ENCODE results near the gene CTSH.
"Not testable (repeated sequence)": the region's sequence is repeated elsewhere in the genome, so short reads cannot be mapped to it uniquely, and the experiment has no call there.

CTSH gene

DNA sequence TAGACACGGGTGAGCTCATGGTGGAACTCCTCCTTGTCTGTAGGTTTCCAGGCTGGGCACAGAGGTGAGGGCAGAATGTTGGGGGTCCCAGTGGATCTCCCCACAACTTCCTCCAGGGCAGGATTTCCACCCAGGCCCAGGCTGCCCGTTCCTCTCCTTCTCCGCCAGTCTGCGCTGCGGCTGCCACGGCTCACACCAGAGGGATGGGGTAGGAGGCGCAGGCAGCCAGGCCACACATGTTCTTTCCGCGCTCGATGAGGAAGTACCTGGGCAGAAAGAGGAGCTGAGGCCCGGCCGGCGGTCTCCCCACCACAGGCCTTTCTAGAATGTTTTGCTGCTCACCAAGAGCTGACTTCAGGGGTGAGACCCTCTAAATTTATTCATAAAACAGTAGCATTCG, 22.9 kb downstream of the CTSH start:
- no peak for DNase-seq

DNA sequence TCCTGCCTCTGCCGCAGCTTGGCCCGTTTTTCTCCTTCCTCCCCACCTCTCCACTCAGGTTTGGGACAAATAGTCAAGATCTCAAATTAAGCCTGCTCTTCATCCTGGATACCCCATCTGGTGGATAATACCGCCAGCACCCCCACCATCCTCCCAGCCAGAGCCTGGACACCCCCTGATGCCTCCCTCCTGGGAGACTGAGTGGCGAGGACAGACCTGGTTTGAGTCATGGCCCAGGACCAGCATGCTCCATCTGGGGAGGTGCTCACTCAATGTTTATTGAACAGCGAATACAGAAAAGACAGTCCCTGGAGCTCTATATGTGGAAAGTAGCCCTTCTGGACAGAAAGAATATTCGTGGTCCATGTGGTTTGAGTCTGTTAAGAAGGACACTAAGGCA, 23.3 kb downstream of the CTSH start:
- DNase-seq = no peak

DNA sequence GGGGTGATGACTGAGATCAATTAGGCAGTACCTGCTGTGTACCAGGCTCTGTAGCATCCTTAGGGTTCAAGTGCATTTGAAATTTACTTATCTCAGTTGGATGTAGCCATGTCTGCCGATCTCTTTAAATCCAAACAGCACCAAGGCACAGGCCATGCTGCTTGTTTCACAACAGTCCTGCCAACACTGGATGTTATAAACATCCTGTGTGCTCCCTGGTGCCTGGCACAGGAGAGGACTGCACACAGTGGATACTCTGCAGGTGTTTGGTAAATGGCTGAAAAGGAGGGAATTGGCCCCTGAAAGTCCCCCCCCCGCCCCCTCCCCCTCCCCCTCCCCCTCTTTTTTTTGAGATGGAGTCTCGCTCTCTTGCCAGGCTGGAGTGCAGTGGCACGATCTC, 27.0 kb downstream of the CTSH start:
- DNase-seq = no peak

DNA sequence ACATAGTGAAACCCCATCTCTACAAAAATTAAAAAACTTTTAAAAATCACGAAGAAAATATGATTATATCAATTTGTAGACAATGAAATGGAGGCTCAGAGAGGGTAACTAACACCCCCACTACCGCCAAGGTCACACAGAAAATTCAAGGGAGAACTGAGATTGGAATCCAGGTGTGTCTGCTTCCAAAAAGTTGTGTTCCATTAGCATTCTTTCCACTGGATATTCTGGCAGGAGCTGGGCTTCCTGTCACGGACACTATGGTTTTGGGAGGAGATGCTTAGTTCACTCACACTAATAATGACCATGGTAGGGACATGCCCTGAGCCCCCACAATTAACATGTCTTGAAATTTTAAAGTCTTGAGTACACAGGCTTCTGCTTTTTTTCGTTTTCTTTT, 28.8 kb downstream of the CTSH start:
- DNase-seq = no peak

DNA sequence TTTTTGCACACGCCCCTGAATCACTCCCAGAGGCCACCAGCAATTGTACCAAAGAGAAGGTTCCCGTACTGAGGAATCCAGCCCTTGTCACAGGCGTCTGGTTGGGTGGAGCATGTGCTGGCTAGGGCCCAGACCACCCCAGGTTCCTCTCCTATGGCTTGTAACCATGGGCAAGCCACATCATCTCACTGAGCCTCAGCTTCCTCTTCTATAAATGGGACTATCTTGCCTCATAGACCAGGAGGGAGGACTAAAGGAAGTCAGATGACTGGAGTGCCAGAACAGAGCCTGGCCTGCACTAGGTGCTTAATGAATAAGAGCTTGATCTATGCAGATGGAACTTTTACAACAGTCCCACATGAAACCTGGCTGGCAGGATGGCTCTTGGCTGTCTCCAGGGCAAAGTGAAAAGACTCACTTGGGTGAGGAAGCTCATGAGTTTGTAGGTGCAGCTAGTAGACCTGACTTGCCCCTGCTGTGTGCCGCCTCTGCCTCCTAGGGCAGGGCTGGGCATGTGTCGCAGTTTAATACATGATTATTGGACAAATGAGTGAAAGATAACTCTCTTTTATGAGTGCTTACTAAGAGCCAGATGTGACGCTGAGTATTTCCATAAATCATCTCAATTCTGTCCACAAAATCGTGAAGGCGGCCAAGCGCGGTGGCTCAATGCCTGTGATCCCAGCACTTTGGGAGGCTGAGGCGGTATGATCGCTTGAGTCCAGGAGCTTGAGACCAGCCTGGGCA, 29.3 kb downstream of the CTSH start:
- DNase-seq = no peak

DNA sequence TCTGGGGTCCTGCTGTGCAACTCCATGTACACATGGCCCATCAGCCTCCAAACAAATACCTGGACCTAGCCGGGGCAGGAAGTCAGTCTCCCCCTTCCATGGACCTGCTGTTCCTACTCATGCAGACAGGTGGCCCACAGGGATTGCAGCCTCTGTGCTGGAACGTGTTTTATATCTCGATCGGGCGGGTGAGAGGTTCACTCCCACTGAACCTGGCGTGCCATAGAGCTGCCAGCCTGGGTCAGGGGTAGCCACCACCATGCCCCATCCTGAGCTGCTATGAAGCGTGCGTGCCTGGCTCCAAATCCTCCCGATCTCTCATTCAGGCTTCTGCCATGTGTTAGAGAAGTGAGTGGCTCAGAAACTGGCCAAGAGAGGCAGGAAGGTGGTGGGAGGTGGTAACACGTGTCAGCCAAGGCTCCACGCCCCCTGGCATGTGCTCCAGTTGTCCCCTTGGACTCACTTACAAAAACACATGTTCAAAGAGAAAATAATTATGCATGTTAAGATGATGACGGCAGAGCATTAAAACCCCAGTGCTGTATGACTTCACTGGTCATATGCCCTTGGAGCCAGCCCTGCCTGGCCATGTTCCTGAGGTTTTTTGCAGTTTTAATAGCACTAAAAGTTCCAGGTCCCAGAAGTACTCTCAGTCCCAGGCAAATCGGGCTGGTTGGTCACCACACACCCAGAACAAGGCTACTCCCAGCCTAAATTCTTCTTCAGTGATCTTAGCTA, 30.6 kb downstream of the CTSH start:
- DNase-seq = no peak

DNA sequence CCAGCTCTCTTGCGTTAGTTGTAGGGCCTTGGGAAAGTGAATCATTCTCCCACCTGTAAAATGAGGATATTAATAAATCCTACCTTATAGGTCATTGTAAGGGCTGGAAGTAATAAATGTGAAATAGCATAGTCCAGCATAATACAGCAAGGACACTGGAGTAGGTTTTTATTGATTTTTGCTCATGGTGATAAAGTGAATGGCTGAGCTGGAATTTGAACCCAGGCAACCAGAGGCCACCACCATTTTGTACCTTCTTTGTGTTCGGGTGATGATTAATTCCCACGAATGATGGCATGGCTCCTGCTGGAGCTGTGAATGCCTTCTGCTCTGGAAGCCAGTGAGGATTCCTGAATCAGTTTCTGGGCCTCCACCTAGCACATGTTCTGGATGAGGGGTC, 31.8 kb downstream of the CTSH start:
- DNase-seq = no peak

DNA sequence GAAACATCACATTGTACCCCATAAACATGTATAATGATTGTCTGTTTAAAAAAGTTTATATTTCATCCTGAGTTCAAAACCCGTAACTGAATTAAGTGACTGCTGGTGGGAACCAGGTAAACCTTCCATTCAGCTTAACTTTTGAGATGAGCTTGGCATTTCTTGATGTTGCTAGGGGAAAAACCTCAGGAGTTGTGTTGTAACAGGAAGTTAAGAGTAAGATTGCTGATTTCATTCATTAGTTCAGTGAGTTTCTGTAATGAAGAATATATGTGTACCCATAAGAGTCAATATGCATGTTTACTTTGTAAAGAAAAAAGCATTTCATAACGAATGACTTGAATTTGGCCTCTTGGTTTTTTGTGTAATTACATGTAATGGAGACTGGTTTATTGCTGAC, 32.5 kb downstream of the CTSH start:
- DNase-seq = no peak

DNA sequence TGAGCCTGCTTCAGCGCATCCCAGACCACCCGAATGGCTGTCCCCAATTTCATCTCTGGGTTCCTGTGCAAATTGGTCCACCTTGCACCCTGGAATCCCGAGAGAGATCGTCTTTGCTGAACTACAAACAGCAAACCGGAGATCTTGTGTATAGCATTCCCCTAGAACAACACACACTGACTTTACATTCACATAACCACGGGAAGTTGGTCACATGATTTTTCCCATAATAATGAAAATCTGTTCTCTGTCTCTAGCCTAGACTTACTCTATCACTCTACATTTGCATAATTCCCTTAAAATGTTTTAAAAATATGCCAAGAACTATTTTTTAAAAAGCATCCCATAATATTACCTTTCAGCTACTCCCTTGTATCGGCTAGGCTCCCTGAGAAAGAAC, 34.6 kb downstream of the CTSH start:
- no peak for DNase-seq

DNA sequence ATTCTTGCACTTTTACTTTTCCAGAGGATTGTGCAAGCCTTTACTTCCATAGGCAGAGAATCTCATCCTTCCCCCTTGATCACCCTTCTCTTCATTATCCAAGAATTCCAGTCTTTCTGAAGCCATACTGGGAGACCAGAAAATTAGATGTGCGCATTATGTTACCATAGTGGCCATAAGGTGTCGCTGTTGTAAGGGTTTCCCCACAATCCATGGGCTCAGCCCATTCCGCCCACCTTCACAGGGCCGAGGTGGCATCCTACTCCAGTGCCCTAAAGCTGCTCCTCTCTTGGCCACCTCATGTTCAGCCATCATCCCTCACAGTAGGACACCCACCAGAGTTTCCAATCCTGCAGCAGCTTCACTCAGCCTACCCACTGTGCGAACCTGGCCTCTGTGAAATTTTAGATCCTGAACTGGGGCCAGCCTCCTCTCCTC, 35.0 kb downstream of the CTSH start:
- no peak for DNase-seq

DNA sequence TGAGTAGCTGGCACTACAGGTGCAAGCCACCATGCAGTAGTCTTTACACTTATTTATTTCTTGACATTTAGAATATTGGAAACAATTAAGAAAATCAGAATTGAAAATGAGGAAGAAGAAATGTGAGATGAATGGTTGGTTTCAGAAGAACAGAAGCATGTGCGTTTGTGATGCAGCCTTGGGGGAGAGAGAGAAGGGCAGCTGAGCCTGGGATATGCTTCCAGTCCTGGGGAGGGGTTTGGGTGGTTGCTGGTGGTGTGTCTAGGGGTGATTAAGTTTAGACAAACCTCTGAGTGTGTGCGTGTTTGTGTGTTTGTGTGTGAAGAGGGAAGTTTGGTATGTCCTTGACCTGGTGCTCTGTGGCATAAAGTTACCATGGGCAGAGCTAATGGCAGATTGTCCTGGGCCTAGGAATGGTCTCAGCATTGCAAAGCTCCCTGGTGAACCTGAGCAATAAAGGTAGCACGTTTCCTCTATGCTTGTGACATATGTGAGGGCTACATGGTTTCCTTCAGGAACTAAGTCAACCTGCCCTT, 35.6 kb downstream of the CTSH start:
- DNase-seq = no peak

DNA sequence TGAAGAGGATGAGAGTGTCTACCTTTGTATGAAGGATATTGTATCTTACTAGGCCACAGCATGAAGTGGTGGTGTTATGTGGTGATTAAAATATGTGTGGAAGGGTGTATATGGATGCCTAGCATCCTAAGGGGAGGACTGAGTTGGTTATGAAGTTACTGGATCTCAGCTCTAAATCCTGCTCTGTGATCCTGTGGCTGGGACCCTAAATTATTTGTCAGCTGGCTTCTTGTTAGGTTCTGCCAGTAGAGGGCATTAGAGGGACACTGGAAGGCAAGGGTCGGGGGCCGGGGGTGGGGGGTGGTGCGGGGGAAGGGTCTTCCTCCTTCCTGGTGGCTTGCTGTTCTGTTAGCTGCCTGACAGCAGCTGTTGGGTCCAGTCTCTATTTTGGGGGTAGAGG, 37.3 kb downstream of the CTSH start:
- DNase-seq = no peak

DNA sequence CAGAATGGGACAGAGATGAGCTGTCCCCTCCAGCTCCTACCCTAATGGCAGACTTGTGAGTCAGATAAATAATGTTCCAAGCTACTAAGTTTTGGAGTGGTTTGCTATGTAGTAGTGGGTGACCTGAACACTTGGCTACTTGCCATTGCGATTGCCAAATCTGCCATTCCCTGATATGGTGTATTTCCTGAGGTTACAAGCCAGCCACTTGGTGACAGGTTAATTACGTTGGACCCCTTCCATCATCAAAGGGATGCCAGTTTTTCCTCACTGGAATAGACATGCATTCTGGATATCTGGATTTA, 38.6 kb downstream of the CTSH start:
- DNase-seq = no peak

DNA sequence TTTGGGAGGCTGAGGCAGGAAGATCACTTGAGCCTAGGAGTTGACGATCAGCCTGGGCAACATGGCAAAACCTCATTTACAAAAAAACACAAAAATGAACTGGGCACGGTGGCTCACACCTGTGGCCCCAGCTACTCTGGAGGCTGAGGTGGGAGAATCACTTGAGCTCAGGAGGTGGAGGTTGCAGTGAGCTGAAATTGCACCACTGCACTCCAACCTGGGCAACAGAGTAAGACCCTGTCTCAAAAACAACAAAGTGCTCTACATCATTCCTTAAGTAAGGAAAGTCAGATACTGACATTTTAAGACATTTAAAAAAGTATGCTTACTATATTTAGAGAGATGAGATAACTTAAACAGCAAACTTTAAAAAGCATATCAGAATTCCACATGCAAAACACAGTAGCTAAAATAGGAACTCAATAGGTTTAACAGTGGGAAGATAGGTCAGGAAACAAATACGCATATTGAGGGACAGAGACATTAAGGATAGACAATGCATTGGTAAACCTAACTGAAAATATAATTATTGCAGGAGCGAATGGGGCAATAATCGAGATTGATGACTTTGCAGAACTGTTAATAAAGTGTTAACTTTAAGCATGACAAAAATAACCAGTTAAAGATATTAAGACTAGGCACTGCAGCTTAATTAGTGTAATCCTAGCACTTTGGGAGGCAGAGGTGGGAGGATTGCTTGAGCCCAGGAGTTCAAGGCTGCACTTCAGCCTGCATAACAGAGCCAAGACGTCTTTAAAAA, 40.1 kb downstream of the CTSH start:
- no peak for DNase-seq

DNA sequence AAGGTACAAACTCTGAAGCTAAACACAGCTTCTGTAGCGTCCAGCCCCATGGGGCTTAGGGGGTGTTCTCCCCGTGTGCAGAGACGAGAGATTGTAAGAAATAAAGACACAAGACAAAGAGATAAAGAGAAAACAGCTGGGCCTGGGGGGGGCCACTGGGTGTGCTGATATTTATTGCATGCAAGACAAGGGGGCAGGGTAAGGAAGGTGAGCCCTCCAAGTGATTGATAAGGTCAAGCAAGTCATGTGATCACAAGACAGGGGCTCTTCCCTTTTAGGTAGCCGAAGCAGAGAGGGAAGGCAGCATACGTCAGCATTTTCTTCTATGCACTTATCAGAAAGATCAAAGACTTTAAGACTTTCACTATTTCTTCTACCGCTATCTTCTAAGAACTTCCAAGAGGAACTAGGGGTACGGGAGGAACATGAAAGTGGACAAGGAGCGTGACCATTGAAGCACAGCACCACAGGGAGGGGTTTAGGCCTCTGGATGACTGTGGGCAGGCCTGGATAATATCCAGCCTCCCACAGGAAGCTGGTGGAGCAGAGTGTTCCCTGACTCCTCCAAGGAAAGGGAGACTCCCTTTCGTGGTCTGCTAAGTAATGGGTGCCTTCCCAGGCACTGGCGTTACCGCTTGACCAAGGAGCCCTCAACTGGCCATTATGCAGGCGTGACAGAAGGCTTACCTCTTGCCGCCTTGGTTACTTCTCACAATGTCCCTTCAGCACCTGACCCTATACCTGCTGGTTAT, 42.4 kb downstream of the CTSH start:
- not testable (repeated sequence) for DNase-seq

DNA sequence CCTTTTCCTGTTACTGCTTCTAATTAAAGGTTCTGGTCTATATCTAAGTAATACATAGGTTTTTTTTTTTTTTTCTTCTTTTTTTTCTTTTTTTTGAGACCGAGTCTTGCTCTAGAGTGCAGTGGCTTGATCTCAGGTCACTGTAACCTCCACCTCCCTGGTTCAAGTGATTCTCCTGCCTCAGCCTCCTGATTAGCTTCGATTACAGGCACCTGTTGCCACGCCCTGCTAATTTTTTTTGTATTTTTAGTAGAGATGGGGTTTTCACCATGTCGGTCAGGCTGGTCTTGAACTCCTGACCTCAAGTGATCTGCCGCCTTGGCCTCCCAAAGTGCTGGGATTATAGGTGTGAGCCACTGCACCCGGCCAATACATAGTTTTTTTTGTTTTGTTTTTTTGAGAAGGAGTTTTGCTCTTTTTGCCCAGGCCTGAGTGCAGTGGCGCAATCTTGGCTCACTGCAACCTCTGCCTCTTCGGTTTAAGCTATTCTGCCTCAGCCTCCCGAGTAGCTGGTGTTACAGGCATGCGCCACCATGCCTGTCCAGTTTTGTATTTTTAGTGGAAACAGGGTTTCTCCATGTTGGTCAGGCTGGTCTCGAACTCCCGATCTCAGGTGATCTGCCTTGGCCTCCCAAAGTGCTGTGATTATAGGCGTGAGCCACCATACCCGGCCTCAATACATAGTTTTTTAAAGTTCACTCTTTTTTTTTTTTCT, 43.9 kb downstream of the CTSH start:
- not testable (repeated sequence) for DNase-seq

DNA sequence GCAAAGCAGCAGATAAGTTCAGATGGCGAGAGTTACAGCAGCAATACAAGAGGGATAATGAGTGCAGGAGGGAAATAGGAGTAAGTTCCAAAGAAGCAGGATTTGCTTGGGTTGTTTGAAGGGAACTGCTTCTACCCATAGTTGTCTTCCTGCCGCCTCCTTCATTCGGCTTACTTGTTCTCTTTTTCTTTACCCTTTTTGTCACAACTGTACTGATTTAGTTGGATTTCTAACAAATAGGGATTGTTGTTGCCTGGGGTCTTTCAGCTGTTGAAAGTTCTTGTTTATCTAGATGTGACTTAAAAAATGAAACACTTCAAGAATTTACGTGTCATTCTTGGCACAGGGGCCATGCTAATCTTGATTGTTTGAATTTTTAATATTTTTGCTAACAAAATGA, 46.3 kb downstream of the CTSH start:
- DNase-seq = no peak

DNA sequence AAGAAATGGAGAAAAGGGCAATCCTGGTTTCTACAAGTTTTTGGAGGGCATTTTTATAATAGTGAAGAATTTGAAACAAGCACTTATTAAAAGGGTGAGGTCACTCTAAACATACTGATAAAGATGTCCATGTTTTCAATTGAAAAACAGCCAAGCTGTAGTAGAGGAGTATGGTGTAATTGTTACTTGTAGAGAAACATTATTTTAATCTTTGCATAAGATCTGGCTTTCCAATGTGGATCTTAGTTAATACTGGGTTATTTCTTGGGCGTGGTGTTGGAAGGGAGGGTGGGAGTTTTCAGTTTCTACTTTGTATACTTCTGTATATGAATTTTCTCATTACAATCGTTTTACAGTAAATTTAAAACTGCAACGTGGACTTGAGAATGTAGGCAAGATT, 49.4 kb downstream of the CTSH start:
- DNase-seq = no peak

DNA sequence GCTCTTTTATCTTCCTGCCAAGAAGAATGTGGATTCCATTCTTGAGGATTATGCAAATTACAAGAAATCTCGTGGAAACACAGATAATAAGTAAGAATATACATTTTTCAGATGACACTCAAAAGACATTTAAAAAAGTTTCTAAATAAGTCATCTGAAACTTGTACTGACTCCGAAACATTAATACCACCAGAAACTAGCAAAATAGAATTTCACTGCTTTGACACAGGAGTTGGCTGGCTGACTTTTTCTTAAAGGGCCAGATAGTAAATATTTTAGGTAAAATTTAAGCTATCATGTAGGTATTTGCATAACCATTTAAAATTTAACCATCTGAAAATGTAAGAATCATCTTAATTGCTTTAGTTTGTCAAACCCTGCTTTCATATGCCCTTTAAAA, 51.3 kb downstream of the CTSH start:
- no peak for DNase-seq

DNA sequence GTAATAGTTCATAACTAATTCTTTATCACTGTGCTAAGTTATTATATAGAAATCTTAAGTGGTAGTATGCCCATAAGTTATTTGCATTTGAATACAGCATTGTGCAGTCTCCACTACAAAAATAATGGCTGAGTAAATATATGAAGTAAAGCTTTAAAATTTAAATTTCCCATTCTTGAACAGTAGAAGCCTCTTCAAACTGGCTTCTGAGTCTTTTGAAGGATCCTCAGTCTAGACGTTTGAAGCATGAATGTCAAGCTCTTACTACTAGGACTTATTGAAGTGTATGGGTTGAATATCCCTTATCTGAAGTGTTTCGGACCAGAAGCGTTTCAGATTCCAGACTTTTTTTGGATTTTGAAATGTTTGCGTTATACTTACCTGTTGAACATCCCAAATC, 55.8 kb downstream of the CTSH start:
- DNase-seq = no peak

DNA sequence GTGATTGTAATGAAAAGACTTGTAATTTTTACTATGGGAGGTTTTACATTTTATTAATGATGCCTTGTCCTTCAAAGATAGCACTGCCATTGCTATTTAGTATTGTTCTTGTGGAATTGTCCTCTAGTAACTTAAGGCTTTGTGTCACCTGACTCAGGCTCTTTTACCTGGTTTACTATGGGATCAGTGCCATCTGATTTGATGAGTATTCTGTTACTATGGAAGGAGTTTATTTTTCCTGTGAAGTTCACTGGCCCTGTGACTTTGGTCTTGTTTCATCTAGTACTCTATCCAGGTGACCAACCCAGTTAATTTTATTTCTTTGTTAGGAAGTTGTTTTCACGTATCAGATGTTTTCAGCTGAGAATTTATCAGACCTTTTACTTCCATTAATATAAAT, 63.2 kb downstream of the CTSH start:
- DNase-seq = no peak

DNA sequence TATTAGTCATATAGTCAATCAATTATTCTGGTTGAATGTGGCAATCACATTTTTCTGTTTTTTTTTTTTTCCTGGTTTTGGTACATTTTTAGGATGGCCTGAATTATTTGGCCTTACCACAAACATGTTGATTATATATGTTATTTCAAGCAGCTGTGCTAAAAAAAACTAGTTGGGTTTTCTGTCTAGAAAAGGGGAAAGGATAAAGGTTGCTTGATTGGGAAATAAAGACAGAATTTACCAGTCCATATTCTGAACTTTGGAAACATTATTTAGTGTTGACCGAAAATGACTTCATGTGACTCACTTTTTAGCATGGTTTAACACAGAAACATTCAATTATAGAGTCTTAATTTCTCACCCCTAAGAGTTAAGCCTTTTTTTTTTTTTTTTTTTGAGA, 64.0 kb downstream of the CTSH start:
- DNase-seq = no peak

DNA sequence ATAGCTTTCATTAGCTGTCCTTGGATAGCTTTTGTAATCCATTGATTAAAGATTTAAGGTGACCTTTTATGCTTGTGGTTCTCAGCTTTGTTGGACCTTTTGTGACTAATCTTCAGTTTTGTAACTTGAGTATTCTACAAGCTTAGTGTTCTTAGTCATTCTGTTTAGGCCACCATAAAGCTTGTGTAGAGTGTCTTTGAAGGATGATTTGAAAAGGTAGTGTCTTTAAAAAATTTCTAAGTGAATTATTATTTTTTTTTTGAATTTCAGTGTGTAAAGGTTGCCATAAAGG, 64.7 kb downstream of the CTSH start:
- no peak for DNase-seq

Measured in cortex of kidney (tissue), 1 donor.